Loucy (cell line): ENCODE data around the gene IHH.

ENCODE experiments used
- H2AFZ ChIP-seq: fragments of 200-600 bp; sonication (generic); 2 replicates; pipeline ENCODE4 v1.6.0; 2016; ENCODE audit warnings: antibody characterized with exemption, mild to moderate bottlenecking, low read length, moderate library complexity
- H3F3A ChIP-seq: fragments of 200-600 bp; 2 replicates; pipeline ENCODE4 v1.6.0; 2016; ENCODE audit warnings: antibody characterized with exemption, low read depth, mild to moderate bottlenecking
- H3K27me3 ChIP-seq: fragments of 200-600 bp; sonication (generic); 2 replicates; pipeline ENCODE4 v1.6.1; 2014; ENCODE audit warnings: low read length, mild to moderate bottlenecking; ENCODE audit not compliant: insufficient read depth, poor library complexity, severe bottlenecking
- H3K36me3 ChIP-seq: fragments of 200-600 bp; sonication (generic); 2 replicates; pipeline ENCODE4 v1.6.1; 2016; ENCODE audit warnings: low read length; ENCODE audit not compliant: insufficient read depth
- H3K4me1 ChIP-seq: fragments of 200-600 bp; sonication (generic); 2 replicates; pipeline ENCODE4 v1.5.1; 2014; ENCODE audit warnings: low read length, mild to moderate bottlenecking; ENCODE audit not compliant: insufficient read depth, poor library complexity, severe bottlenecking
- H3K4me2 ChIP-seq: fragments of 200-600 bp; sonication (generic); 2 replicates; pipeline ENCODE4 v1.6.0; 2014; ENCODE audit warnings: antibody characterized with exemption, low read length, low read depth, mild to moderate bottlenecking; ENCODE audit not compliant: poor library complexity, severe bottlenecking
- H3K4me3 ChIP-seq: fragments of 200-600 bp; sonication (generic); 2 replicates; pipeline ENCODE4 v1.5.1; 2014; ENCODE audit warnings: low read length, mild to moderate bottlenecking, mixed read lengths; ENCODE audit not compliant: poor library complexity, severe bottlenecking
- H3K79me2 ChIP-seq: fragments of 200-600 bp; sonication (generic); 2 replicates; pipeline ENCODE4 v1.6.1; 2014; ENCODE audit warnings: low read length; ENCODE audit not compliant: insufficient read depth
- H3K9ac ChIP-seq: fragments of 200-600 bp; sonication (generic); 2 replicates; pipeline ENCODE4 v1.6.0; 2014; ENCODE audit warnings: mild to moderate bottlenecking, low read depth, low read length, moderate library complexity; ENCODE audit not compliant: poor library complexity, severe bottlenecking
- H3K9me2 ChIP-seq: fragments of 200-600 bp; sonication (generic); replicated peaks from 2 replicates; pipeline ENCODE4 v1.6.1; 2016; ENCODE audit warnings: low read depth, low read length, mixed read lengths
- H3K9me3 ChIP-seq: fragments of 200-600 bp; sonication (generic); 2 replicates; pipeline ENCODE4 v1.6.1; 2014; ENCODE audit warnings: mild to moderate bottlenecking, antibody characterized with exemption, low read length, low read depth; ENCODE audit not compliant: insufficient read depth
- H4K20me1 ChIP-seq: fragments of 200-600 bp; sonication (generic); 2 replicates; pipeline ENCODE4 v1.6.0; 2014; ENCODE audit warnings: antibody characterized with exemption, low read length, mild to moderate bottlenecking; ENCODE audit not compliant: insufficient read depth, poor library complexity, severe bottlenecking
- EZH2phosphoT487 ChIP-seq: fragments of 200-600 bp; IDR thresholded peaks from 2 replicates; pipeline ENCODE4 v1.6.1; 2018; ENCODE audit warnings: antibody characterized with exemption, mild to moderate bottlenecking, moderate library complexity, borderline replicate concordance
- TF ChIP-seq, protein P1 (sequence below): fragments of 200-600 bp; sonication (generic); conservative IDR thresholded peaks from 2 replicates; pipeline ENCODE4 v1.5.1; 2014; ENCODE audit warnings: mild to moderate bottlenecking, antibody characterized with exemption, low read length

The IHH gene

DNA sequence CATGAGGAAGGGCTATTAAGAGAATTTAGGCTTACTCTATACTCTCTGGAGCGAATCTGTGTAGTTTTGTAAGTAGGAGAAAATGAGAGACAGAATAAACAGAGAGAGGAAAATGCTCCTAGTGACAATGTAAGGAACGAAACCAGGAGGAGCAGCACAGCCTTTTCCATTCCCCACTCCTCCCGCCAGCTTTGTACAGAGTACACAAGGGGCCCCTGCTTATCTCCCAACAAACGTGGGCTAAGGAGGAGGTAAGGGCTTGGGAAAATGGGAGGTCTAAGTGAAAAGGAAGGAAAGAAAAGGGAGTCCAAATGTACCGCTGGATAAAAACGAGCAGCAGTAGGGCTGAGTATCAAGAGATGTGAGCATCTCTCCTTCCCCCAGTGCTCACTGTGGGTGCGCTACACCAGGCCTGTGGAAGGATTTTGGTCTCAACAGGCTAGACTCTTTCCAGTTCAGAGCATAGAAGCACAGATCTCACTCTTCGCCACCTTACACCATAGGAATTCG, 12.1 kb upstream of the IHH start:
- no peak overlapping the region for H2AFZ ChIP-seq
- TF ChIP-seq EZH2phosphoT487, result no peak
- TF ChIP-seq, protein P1, sequence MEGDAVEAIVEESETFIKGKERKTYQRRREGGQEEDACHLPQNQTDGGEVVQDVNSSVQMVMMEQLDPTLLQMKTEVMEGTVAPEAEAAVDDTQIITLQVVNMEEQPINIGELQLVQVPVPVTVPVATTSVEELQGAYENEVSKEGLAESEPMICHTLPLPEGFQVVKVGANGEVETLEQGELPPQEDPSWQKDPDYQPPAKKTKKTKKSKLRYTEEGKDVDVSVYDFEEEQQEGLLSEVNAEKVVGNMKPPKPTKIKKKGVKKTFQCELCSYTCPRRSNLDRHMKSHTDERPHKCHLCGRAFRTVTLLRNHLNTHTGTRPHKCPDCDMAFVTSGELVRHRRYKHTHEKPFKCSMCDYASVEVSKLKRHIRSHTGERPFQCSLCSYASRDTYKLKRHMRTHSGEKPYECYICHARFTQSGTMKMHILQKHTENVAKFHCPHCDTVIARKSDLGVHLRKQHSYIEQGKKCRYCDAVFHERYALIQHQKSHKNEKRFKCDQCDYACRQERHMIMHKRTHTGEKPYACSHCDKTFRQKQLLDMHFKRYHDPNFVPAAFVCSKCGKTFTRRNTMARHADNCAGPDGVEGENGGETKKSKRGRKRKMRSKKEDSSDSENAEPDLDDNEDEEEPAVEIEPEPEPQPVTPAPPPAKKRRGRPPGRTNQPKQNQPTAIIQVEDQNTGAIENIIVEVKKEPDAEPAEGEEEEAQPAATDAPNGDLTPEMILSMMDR, result no peak
- H3K36me3 ChIP-seq, result peaks cover 34% of the 10 kb centered on the region; the same call in 1 of the 2 replicates
- H3K4me2 ChIP-seq, result no peak overlapping the region
- H3K27me3 ChIP-seq, result no peaks in the 10 kb centered on the region
- no peaks in the 10 kb centered on the region for H3F3A ChIP-seq
- H3K4me1 ChIP-seq, result no peaks in the 10 kb centered on the region
- H3K9me3 ChIP-seq, result no peaks in the 10 kb centered on the region
- H3K9me2 ChIP-seq, result no peaks in the 10 kb centered on the region
- H3K79me2 ChIP-seq, result no peaks in the 10 kb centered on the region
- H4K20me1 ChIP-seq, result no peaks in the 10 kb centered on the region
- no peak overlapping the region for H3K9ac ChIP-seq
- H3K4me3 ChIP-seq, result no peak overlapping the region

DNA sequence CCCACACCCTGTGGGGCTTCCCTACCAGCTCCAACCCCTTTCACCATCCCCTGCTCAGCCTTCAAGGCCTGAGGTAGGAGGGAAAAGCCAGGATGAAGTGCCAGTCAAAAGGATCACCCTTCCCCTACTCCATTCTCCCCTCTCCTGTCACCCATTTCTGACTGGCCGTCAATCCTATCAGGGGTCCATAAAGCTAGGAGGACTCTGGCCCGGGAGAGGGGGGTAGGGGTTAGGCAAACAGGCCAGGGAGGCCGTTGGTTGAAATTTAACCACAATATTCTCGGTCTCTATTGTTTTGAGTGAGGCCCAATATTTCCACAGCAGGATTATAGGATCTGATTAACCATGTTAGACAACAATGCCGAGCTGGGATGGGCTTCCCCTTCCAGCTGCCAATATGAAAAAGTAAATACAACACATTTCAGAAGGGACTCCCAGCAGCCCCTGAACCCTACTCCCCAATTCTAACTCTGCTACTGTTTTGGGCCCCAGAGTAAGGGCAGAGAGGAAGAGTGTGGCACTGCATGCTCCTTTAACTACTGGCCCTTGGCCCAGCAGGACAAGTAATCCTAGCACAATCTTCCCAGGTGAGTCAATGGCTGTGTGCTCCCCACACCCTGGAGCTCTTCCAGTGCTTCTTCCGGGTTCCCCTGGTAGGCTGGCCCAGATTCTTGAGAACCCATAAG, 10.6 kb upstream of the IHH start:
- Histone ChIP-seq H3K4me1 (no peaks in the 10 kb centered on the region), H4K20me1 (no peaks in the 10 kb centered on the region), H3K4me2 (no peak overlapping the region), H3K4me3 (no peak overlapping the region), H2AFZ (no peak overlapping the region), H3K9me2 (no peaks in the 10 kb centered on the region), H3K9me3 (no peaks in the 10 kb centered on the region), H3F3A (no peaks in the 10 kb centered on the region), H3K27me3 (no peaks in the 10 kb centered on the region), H3K9ac (no peak overlapping the region), H3K36me3 (peaks cover 20% of the 10 kb centered on the region; the same call in 1 of the 2 replicates), H3K79me2 (no peaks in the 10 kb centered on the region)
- TF ChIP-seq, protein P1, result no peak
- TF ChIP-seq EZH2phosphoT487, result no peak

DNA sequence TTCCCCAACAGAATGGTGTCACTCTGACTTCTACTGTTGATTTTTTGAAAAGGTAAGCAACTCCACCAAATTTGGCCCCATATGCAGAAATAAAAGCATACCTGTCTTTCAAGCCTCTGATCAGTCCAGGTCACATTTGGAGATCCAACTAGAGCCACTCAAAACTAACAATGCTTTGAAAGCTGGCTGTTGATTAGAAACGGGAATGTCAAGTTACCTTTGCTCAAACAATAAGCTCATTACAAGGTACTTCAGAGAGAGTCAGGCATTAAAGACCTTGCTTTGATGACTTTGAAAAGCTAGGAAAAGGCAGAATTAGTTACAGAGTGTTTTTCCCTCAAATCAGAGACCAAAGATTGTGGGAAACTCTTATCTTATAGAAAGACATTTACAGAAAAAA, 4.8 kb upstream of the IHH start:
- no peaks in the 10 kb centered on the region for H3K9me2 ChIP-seq
- no peaks in the 10 kb centered on the region for H4K20me1 ChIP-seq
- H3K4me1 ChIP-seq, result no peaks in the 10 kb centered on the region
- H3K36me3 ChIP-seq, result no peaks in the 10 kb centered on the region
- H3K9me3 ChIP-seq, result no peaks in the 10 kb centered on the region
- TF ChIP-seq, protein P1, result no peak
- no peak for TF ChIP-seq EZH2phosphoT487
- H3K4me2 ChIP-seq, result no peak overlapping the region
- no peaks in the 10 kb centered on the region for H3K27me3 ChIP-seq
- H3K4me3 ChIP-seq, result no peak overlapping the region
- no peak overlapping the region for H2AFZ ChIP-seq
- no peaks in the 10 kb centered on the region for H3K79me2 ChIP-seq
- H3K9ac ChIP-seq, result no peak overlapping the region
- no peaks in the 10 kb centered on the region for H3F3A ChIP-seq
